H1 (cell line): ENCODE measurements around the gene FHL1. TPM values are rescaled to one million over a fixed set of nuclear protein-coding genes. Genes with fewer than 3 reads are reported as not detected.

ENCODE experiments used
- CTBP2 ChIP-seq: IDR thresholded peaks from 2 replicates; pipeline ENCODE4 v1.7.0; 2011; ENCODE audit warnings: borderline replicate concordance, mild to moderate bottlenecking, moderate library complexity, mixed read lengths, low read length; ENCODE audit not compliant: insufficient read depth, insufficient read length
- CTCF ChIP-seq, 3 experiments: IDR thresholded peaks; 1 replicate in 2 of 3; 2 replicates in 1 of 3; pipeline versions ENCODE4 v1.5.1 to v1.6.1; 2011; ENCODE audit warnings: low read length in 3 of 3, mild to moderate bottlenecking in 3 of 3, inconsistent platforms in 2 of 3, low read depth in 1 of 3, moderate library complexity in 1 of 3; ENCODE audit not compliant: insufficient read depth in 1 of 3; ENCODE audit errors: control extremely low read depth in 1 of 3
- POLR2AphosphoS5 ChIP-seq: IDR thresholded peaks from 2 replicates; pipeline ENCODE4 v1.6.1; 2011; ENCODE audit warnings: low read depth, low read length
- RAD21 ChIP-seq, 2 experiments: IDR thresholded peaks in 1 of 2; conservative IDR thresholded peaks in 1 of 2; 2 replicates each; pipeline ENCODE4 v1.6.1; 2011; ENCODE audit warnings: low read depth in 2 of 2, low read length in 2 of 2, improper control_type of control experiment in 1 of 2, inconsistent platforms in 1 of 2, mild to moderate bottlenecking in 1 of 2, moderate library complexity in 1 of 2
- RBBP5 ChIP-seq: IDR thresholded peaks from 2 replicates; pipeline ENCODE4 v1.7.1; 2012; ENCODE audit warnings: low read depth, mild to moderate bottlenecking, inconsistent platforms, low read length, moderate library complexity, borderline replicate concordance
- polyA plus RNA-seq, 7 experiments: library from polyadenylated mRNA; depleted of rRNA in 3 of 7; stranded (reverse) in 5 of 7; unstranded in 2 of 7; fragments of >200 nt in 5 of 7; fragments of 200-250 nt in 2 of 7; gene quantifications; 1 replicate in 5 of 7; 2 replicates in 1 of 7; 4 replicates in 1 of 7; pipeline versions ENCODE4 v1.2.1 to v1.2.3, GENCODE V29; 2011 to 2013; ENCODE audit warnings: missing spikeins in 2 of 7, mixed read lengths in 2 of 7
- total RNA-seq: library from RNA; stranded (reverse); fragmentation: NEBNext Ultra II Directional; extraction: Animal tissue kit (Norgen Biotek cat#: 25700); gene quantifications from 2 replicates; pipeline ENCODE4 v1.2.1, GENCODE V29; 2021
- TF ChIP-seq, protein P1 (sequence below): fragments of 300-600 bp; sonication (generic); IDR thresholded peaks from 2 replicates; pipeline ENCODE4 v1.7.1; 2012; ENCODE audit warnings: low read length, moderate library complexity, mild to moderate bottlenecking, inconsistent platforms; ENCODE audit not compliant: insufficient replicate concordance
- TF ChIP-seq, protein P2 (sequence below): IDR thresholded peaks from 2 replicates; pipeline ENCODE4 v1.6.1; 2011; ENCODE audit warnings: low read depth, mild to moderate bottlenecking, low read length; ENCODE audit not compliant: insufficient read depth

FHL1 gene
- total and polyA plus RNA-seq, 2 of the 8 experiments (the other 6 are each of a cell fraction or from before 2014, with no cell fraction given), result 45.0 to 56.5 TPM

- TF ChIP-seq, protein P1, sequence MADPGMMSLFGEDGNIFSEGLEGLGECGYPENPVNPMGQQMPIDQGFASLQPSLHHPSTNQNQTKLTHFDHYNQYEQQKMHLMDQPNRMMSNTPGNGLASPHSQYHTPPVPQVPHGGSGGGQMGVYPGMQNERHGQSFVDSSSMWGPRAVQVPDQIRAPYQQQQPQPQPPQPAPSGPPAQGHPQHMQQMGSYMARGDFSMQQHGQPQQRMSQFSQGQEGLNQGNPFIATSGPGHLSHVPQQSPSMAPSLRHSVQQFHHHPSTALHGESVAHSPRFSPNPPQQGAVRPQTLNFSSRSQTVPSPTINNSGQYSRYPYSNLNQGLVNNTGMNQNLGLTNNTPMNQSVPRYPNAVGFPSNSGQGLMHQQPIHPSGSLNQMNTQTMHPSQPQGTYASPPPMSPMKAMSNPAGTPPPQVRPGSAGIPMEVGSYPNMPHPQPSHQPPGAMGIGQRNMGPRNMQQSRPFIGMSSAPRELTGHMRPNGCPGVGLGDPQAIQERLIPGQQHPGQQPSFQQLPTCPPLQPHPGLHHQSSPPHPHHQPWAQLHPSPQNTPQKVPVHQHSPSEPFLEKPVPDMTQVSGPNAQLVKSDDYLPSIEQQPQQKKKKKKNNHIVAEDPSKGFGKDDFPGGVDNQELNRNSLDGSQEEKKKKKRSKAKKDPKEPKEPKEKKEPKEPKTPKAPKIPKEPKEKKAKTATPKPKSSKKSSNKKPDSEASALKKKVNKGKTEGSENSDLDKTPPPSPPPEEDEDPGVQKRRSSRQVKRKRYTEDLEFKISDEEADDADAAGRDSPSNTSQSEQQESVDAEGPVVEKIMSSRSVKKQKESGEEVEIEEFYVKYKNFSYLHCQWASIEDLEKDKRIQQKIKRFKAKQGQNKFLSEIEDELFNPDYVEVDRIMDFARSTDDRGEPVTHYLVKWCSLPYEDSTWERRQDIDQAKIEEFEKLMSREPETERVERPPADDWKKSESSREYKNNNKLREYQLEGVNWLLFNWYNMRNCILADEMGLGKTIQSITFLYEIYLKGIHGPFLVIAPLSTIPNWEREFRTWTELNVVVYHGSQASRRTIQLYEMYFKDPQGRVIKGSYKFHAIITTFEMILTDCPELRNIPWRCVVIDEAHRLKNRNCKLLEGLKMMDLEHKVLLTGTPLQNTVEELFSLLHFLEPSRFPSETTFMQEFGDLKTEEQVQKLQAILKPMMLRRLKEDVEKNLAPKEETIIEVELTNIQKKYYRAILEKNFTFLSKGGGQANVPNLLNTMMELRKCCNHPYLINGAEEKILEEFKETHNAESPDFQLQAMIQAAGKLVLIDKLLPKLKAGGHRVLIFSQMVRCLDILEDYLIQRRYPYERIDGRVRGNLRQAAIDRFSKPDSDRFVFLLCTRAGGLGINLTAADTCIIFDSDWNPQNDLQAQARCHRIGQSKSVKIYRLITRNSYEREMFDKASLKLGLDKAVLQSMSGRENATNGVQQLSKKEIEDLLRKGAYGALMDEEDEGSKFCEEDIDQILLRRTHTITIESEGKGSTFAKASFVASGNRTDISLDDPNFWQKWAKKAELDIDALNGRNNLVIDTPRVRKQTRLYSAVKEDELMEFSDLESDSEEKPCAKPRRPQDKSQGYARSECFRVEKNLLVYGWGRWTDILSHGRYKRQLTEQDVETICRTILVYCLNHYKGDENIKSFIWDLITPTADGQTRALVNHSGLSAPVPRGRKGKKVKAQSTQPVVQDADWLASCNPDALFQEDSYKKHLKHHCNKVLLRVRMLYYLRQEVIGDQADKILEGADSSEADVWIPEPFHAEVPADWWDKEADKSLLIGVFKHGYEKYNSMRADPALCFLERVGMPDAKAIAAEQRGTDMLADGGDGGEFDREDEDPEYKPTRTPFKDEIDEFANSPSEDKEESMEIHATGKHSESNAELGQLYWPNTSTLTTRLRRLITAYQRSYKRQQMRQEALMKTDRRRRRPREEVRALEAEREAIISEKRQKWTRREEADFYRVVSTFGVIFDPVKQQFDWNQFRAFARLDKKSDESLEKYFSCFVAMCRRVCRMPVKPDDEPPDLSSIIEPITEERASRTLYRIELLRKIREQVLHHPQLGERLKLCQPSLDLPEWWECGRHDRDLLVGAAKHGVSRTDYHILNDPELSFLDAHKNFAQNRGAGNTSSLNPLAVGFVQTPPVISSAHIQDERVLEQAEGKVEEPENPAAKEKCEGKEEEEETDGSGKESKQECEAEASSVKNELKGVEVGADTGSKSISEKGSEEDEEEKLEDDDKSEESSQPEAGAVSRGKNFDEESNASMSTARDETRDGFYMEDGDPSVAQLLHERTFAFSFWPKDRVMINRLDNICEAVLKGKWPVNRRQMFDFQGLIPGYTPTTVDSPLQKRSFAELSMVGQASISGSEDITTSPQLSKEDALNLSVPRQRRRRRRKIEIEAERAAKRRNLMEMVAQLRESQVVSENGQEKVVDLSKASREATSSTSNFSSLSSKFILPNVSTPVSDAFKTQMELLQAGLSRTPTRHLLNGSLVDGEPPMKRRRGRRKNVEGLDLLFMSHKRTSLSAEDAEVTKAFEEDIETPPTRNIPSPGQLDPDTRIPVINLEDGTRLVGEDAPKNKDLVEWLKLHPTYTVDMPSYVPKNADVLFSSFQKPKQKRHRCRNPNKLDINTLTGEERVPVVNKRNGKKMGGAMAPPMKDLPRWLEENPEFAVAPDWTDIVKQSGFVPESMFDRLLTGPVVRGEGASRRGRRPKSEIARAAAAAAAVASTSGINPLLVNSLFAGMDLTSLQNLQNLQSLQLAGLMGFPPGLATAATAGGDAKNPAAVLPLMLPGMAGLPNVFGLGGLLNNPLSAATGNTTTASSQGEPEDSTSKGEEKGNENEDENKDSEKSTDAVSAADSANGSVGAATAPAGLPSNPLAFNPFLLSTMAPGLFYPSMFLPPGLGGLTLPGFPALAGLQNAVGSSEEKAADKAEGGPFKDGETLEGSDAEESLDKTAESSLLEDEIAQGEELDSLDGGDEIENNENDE, result no peak
- TF ChIP-seq RBBP5 (no peak), CTCF (IDR thresholded peaks at IDR 0.05; ENCODE audit: control extremely low read depth in 1 of 3, insufficient read depth in 1 of 3, low read depth in 1 of 3, low read length in 3 of 3) (no peak), RAD21 (IDR thresholded peaks at IDR 0.05 in 1 of 2, conservative IDR thresholded peaks at IDR 0.05 in 1 of 2; ENCODE audit: low read depth in 2 of 2, low read length in 2 of 2) (no peak), POLR2AphosphoS5 (no peak), CTBP2 (no peak)
- TF ChIP-seq, protein P2, sequence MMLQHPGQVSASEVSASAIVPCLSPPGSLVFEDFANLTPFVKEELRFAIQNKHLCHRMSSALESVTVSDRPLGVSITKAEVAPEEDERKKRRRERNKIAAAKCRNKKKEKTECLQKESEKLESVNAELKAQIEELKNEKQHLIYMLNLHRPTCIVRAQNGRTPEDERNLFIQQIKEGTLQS, result no peak
Measured at GRCh38 chrX:136192839-136193414, 45.6 kb downstream of the FHL1 start (continued).
